MM.1S (cell line): Measurements from ENCODE around the gene SFMBT1.

Experiments used
- EZH2 ChIP-seq: fragments of 300-600 bp; sonication (generic); optimal IDR thresholded peaks from 2 replicates; pipeline ENCODE3; 2017; ENCODE audit warnings: low read depth, mild to moderate bottlenecking, antibody characterized with exemption, low read length, mixed read lengths
- TF ChIP-seq, protein P1 (sequence below): fragments of 300-600 bp; sonication (generic); IDR thresholded peaks from 2 replicates; pipeline ENCODE4 v1.5.1; 2016; ENCODE audit warnings: antibody characterized with exemption, low read length, mixed read lengths

GRCh38 chr3:52887166-52887565, 158.7 kb downstream of the SFMBT1 start:
- TF ChIP-seq, protein P1, sequence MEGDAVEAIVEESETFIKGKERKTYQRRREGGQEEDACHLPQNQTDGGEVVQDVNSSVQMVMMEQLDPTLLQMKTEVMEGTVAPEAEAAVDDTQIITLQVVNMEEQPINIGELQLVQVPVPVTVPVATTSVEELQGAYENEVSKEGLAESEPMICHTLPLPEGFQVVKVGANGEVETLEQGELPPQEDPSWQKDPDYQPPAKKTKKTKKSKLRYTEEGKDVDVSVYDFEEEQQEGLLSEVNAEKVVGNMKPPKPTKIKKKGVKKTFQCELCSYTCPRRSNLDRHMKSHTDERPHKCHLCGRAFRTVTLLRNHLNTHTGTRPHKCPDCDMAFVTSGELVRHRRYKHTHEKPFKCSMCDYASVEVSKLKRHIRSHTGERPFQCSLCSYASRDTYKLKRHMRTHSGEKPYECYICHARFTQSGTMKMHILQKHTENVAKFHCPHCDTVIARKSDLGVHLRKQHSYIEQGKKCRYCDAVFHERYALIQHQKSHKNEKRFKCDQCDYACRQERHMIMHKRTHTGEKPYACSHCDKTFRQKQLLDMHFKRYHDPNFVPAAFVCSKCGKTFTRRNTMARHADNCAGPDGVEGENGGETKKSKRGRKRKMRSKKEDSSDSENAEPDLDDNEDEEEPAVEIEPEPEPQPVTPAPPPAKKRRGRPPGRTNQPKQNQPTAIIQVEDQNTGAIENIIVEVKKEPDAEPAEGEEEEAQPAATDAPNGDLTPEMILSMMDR, result no peak
- TF ChIP-seq EZH2, result no peak
